Nasal cavity respiratory epithelium epithelial cell of viscerocranial mucosa (primary cell): ENCODE data around the gene ZIM2. TPM values are rescaled to one million over a fixed set of nuclear protein-coding genes. Genes with fewer than 3 reads are reported as not detected.

Experiments
- total RNA-seq: library from RNA; depleted of rRNA; stranded (reverse); fragments of >200 nt; gene quantifications from 2 replicates; pipeline ENCODE4 v1.2.3, GENCODE V29; 2014

Gene ZIM2
- not detected in 2 replicates for total RNA-seq

DNA sequence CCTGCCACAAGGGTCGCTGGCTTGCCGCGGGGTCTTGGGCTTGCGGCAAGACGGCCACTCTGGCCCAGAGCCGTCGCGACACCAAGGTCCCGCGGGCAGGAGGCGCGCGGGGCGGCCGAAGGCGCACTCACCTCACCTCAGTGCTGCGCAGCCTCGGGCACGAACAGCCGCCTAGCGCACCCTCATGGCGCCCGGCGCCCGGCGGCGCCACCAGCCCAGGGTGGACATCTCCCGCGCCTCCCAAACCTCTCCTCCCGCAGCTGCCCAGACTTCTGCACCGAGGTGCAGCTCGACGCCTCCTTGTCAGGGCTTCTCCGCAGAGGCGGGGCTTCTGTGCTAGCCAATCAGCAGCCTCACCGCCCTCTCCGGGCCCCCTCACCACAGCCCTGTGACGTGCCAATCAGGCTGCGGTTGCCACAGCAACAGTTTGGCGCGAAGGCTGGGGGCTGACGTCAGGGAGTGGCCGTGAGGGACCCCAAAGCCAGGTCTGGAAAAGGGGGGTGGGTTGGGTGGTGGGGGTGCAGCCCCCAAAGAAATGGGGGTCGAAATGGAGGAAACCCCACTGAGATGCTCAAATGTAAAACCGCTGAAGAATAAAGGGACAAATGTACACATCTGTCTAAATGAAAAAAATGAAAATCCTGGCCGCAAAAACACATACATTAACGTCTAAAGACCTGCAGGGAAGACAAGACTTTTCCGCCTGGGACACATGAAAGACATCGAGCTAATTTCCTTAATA is at the start of gene ZIM2, which contains the start of gene PEG3:
ZIM2 (minus strand) TSS at position 276 of the 742 bp plus-strand sequence. CDS start 16,449 bp downstream, outside the sequence.
PEG3 (minus strand) TSS at position 276 of the 742 bp plus-strand sequence. CDS start 16,071 bp downstream, outside the sequence.

Other genes with a start within 250 kb of the ZIM2 start
- gene ZNF71, start 245.4 kb downstream of the ZIM2 start, total RNA-seq: 4.4 and 13.0 TPM in 2 replicates
- gene SMIM17, start 197.6 kb downstream of the ZIM2 start, total RNA-seq: 0.21 and 0.34 TPM in 2 replicates
- under 0.01 and 0.36 TPM in 2 replicates for gene ZNF835, start 169.0 kb downstream of the ZIM2 start, total RNA-seq
- 0.28 and 0.34 TPM in 2 replicates for gene PEG3, start within 50 bp of the ZIM2 start, total RNA-seq